IPS-18a (cell line): ENCODE results near the gene AMPH.

Experiments
- H3K27ac ChIP-seq: one replicate; pipeline ENCODE4 v1.5.1; 2013; ENCODE audit warnings: low read length
- H3K27me3 ChIP-seq: one replicate; pipeline ENCODE4 v1.6.1; 2013; ENCODE audit warnings: mild to moderate bottlenecking, low read length; ENCODE audit not compliant: control insufficient read depth, insufficient read depth
- H3K36me3 ChIP-seq: one replicate; pipeline ENCODE4 v1.6.1; 2013; ENCODE audit warnings: low read depth, low read length; ENCODE audit not compliant: control insufficient read depth
- H3K4me1 ChIP-seq: one replicate; pipeline ENCODE4 v1.6.1; 2013; ENCODE audit warnings: low read depth, low read length; ENCODE audit not compliant: control insufficient read depth
- H3K4me3 ChIP-seq: one replicate; pipeline ENCODE4 v1.5.1; 2013; ENCODE audit warnings: low read length
- H3K9ac ChIP-seq: one replicate; pipeline ENCODE4 v1.6.1; 2013; ENCODE audit warnings: mild to moderate bottlenecking, low read length, moderate library complexity
- H3K9me3 ChIP-seq: one replicate; pipeline ENCODE4 v1.6.1; 2013; ENCODE audit warnings: low read depth, low read length; ENCODE audit not compliant: control insufficient read depth

The AMPH gene

GRCh38 chr7:38561166-38561565, 70.0 kb downstream of the AMPH start:
- Histone ChIP-seq H3K27ac (no peak overlapping the region), H3K27me3 (no peaks in the 10 kb centered on the region), H3K4me1 (no peaks in the 10 kb centered on the region), H3K9me3 (no peaks in the 10 kb centered on the region), H3K4me3 (no peak overlapping the region), H3K36me3 (no peaks in the 10 kb centered on the region), H3K9ac (no peak overlapping the region)

GRCh38 chr7:38558761-38559345, 72.3 kb downstream of the AMPH start:
- no peak overlapping the region for H3K9ac ChIP-seq
- H3K36me3 ChIP-seq, result no peaks in the 10 kb centered on the region
- no peaks in the 10 kb centered on the region for H3K4me1 ChIP-seq
- no peak overlapping the region for H3K27ac ChIP-seq
- H3K4me3 ChIP-seq, result no peak overlapping the region
- no peaks in the 10 kb centered on the region for H3K27me3 ChIP-seq
- H3K9me3 ChIP-seq, result no peaks in the 10 kb centered on the region

GRCh38 chr7:38554586-38554985, 76.6 kb downstream of the AMPH start:
- Histone ChIP-seq H3K4me1 (peaks cover 5% of the 10 kb centered on the region), H3K4me3 (no peak overlapping the region), H3K27me3 (no peaks in the 10 kb centered on the region)

GRCh38 chr7:38550836-38551235, 80.3 kb downstream of the AMPH start:
- H3K27ac ChIP-seq, result no peak overlapping the region
- H3K36me3 ChIP-seq, result no peaks in the 10 kb centered on the region
- peaks cover 5% of the 10 kb centered on the region for H3K4me1 ChIP-seq
- H3K9ac ChIP-seq, result no peak overlapping the region
- H3K9me3 ChIP-seq, result no peaks in the 10 kb centered on the region
- H3K4me3 ChIP-seq, result no peak overlapping the region
- H3K27me3 ChIP-seq, result no peaks in the 10 kb centered on the region

More at GRCh38 chr7:38554586-38554985, 76.6 kb downstream of the AMPH start:
- Histone ChIP-seq H3K9ac (no peak overlapping the region), H3K36me3 (no peaks in the 10 kb centered on the region), H3K27ac (no peak overlapping the region), H3K9me3 (no peaks in the 10 kb centered on the region)

- no peaks in the 10 kb centered on the region for H3K36me3 ChIP-seq
- no peak overlapping the region for H3K27ac ChIP-seq
- no peaks in the 10 kb centered on the region for H3K9me3 ChIP-seq
- H3K9ac ChIP-seq, result no peak overlapping the region
- no peak overlapping the region for H3K4me3 ChIP-seq
- H3K27me3 ChIP-seq, result no peaks in the 10 kb centered on the region
- peaks cover 5% of the 10 kb centered on the region for H3K4me1 ChIP-seq
Measured at GRCh38 chr7:38548605-38549004, 82.6 kb downstream of the AMPH start.

- H3K27me3 ChIP-seq, result no peaks in the 10 kb centered on the region
Measured at GRCh38 chr7:38546763-38547162, 84.4 kb downstream of the AMPH start.

GRCh38 chr7:38545977-38546376, 85.2 kb downstream of the AMPH start:
- no peak overlapping the region for H3K9ac ChIP-seq
- no peak overlapping the region for H3K4me3 ChIP-seq
- no peak overlapping the region for H3K27ac ChIP-seq
- H3K36me3 ChIP-seq, result no peaks in the 10 kb centered on the region
- H3K4me1 ChIP-seq, result peaks cover 3% of the 10 kb centered on the region
- no peaks in the 10 kb centered on the region for H3K27me3 ChIP-seq
- H3K9me3 ChIP-seq, result no peaks in the 10 kb centered on the region

More at GRCh38 chr7:38546763-38547162, 84.4 kb downstream of the AMPH start:
- H3K27ac ChIP-seq, result no peak overlapping the region
- no peaks in the 10 kb centered on the region for H3K9me3 ChIP-seq
- no peak overlapping the region for H3K9ac ChIP-seq
- no peaks in the 10 kb centered on the region for H3K36me3 ChIP-seq
- H3K4me3 ChIP-seq, result no peak overlapping the region
- peaks cover 5% of the 10 kb centered on the region for H3K4me1 ChIP-seq

- no peak overlapping the region for H3K4me3 ChIP-seq
- H3K4me1 ChIP-seq, result no peaks in the 10 kb centered on the region
- H3K27me3 ChIP-seq, result no peaks in the 10 kb centered on the region
- H3K36me3 ChIP-seq, result no peaks in the 10 kb centered on the region
- no peaks in the 10 kb centered on the region for H3K9me3 ChIP-seq
- H3K9ac ChIP-seq, result no peak overlapping the region
- no peak overlapping the region for H3K27ac ChIP-seq
Measured at GRCh38 chr7:38542156-38542555, 89.0 kb downstream of the AMPH start.

- Histone ChIP-seq H3K27ac (no peak overlapping the region), H3K4me1 (no peaks in the 10 kb centered on the region), H3K9ac (no peak overlapping the region), H3K36me3 (no peaks in the 10 kb centered on the region), H3K4me3 (no peak overlapping the region), H3K27me3 (no peaks in the 10 kb centered on the region), H3K9me3 (no peaks in the 10 kb centered on the region)
Measured at GRCh38 chr7:38541440-38541839, 89.7 kb downstream of the AMPH start.

GRCh38 chr7:38539477-38540081, 91.6 kb downstream of the AMPH start:
- Histone ChIP-seq H3K4me3 (no peak overlapping the region), H3K9ac (no peak overlapping the region), H3K27me3 (no peaks in the 10 kb centered on the region), H3K4me1 (no peaks in the 10 kb centered on the region), H3K36me3 (no peaks in the 10 kb centered on the region), H3K9me3 (no peaks in the 10 kb centered on the region), H3K27ac (no peak overlapping the region)

- Histone ChIP-seq H3K27ac (no peak overlapping the region), H3K9ac (no peak overlapping the region), H3K27me3 (no peaks in the 10 kb centered on the region), H3K36me3 (no peaks in the 10 kb centered on the region), H3K9me3 (no peaks in the 10 kb centered on the region), H3K4me1 (no peaks in the 10 kb centered on the region), H3K4me3 (no peak overlapping the region)
Measured at GRCh38 chr7:38535073-38535472, 96.1 kb downstream of the AMPH start.

- no peak overlapping the region for H3K9ac ChIP-seq
- H3K4me3 ChIP-seq, result no peak overlapping the region
- no peaks in the 10 kb centered on the region for H3K4me1 ChIP-seq
- no peak overlapping the region for H3K27ac ChIP-seq
- H3K36me3 ChIP-seq, result no peaks in the 10 kb centered on the region
- no peaks in the 10 kb centered on the region for H3K9me3 ChIP-seq
- H3K27me3 ChIP-seq, result no peaks in the 10 kb centered on the region
Measured at GRCh38 chr7:38525857-38526256, 105.3 kb downstream of the AMPH start.
